Heart left ventricle (tissue), 13 donors: ENCODE results near the gene PDPR.
"Not testable (repeated sequence)": the region's sequence is repeated elsewhere in the genome, so short reads cannot be mapped to it uniquely, and the experiment has no call there.

Experiments
- POLR2A ChIP-seq, 2 donors: fragments of 450-650 bp; IDR thresholded peaks; one replicate each; pipeline ENCODE4 v1.6.1; 2017; ENCODE audit warnings: antibody characterized with exemption in 2 of 2, mild to moderate bottlenecking in 2 of 2, moderate library complexity in 2 of 2
- TF ChIP-seq, protein P1 (sequence below), 12 donors: fragments of 200-600 bp; sonication (generic) in 4 of 12; IDR thresholded peaks; one replicate each; pipeline versions ENCODE4 v1.5.0 to v1.8.0; 2018 to 2022; ENCODE audit warnings: antibody characterized with exemption in 12 of 12, mild to moderate bottlenecking in 5 of 12
- donor health status: ischemic (EF 13 %, LVEDD 7.1; RV severe dilation, severe dysfunction).
- donor health status: DM: no; HTN: yes; CAD: no.
- donor health status: DM: no; HTN: no; CAD: no.
- donor health status: ischemic (EF 25% LVEDD 6.9; RV normal size, moderate dysfunction).
- donor health status: ischemic (EF 25% LVEDD 5.7; RV mildly dilated, moderate dysfunction).
- donor health status: ischemic (EF 35%, LVEDD 5.7; RV mildly dilated, moderate dysfunction).
- donor health status: nonischemic (EF 11% LVEDD 7.7; RV severe dilation, severe dysfunction).
- donor health status: DM: yes; HTN: yes; CAD: no.
- donor health status: PGD.
- donor health status: ischemic (EF 29% LVEDD 5.4; RV normal size, mild dysfunction).
- donor health status: nonischemic (EF 23%, LVEDD 6.1; RV moderate dilation, normal function).

DNA sequence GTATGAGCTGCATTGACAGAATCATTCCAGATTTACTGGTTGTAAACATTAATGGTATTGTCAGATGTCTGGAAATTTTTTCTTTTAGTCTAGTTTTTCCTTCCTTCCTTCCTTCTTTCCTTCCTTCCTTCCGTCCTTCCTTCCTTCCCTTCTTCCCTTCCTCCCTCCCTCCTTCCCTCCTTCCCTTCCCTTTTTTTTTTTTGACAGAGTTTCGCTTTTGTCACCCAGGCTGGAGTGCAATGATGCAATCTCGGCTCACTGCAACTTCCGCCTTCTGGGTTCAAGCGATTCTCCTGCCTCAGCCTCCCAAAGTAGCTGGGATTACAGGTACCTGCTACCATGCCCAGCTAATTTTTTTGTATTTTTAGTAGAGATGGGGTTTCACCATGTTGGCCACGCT, 24.8 kb upstream of the PDPR start:
- TF ChIP-seq, protein P1, sequence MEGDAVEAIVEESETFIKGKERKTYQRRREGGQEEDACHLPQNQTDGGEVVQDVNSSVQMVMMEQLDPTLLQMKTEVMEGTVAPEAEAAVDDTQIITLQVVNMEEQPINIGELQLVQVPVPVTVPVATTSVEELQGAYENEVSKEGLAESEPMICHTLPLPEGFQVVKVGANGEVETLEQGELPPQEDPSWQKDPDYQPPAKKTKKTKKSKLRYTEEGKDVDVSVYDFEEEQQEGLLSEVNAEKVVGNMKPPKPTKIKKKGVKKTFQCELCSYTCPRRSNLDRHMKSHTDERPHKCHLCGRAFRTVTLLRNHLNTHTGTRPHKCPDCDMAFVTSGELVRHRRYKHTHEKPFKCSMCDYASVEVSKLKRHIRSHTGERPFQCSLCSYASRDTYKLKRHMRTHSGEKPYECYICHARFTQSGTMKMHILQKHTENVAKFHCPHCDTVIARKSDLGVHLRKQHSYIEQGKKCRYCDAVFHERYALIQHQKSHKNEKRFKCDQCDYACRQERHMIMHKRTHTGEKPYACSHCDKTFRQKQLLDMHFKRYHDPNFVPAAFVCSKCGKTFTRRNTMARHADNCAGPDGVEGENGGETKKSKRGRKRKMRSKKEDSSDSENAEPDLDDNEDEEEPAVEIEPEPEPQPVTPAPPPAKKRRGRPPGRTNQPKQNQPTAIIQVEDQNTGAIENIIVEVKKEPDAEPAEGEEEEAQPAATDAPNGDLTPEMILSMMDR (IDR thresholded peaks at IDR 0.05): not testable (repeated sequence)
- TF ChIP-seq POLR2A (IDR thresholded peaks at IDR 0.05): not testable (repeated sequence)
